Thyroid gland (tissue), 4 donors: ENCODE measurements around the gene IFFO2.

Experiments
- CTCF ChIP-seq, 6 experiments: fragments of 200-600 bp in 3 of 6; fragments of 450-650 bp in 3 of 6; sonication (generic) in 3 of 6; IDR thresholded peaks; one replicate each; pipeline ENCODE4 v1.5.1; 2016 to 2019; ENCODE audit warnings: antibody characterized with exemption in 6 of 6, mild to moderate bottlenecking in 2 of 6, inconsistent platforms in 1 of 6, moderate library complexity in 1 of 6
- POLR2A ChIP-seq, 2 donors: fragments of 450-650 bp; IDR thresholded peaks; one replicate each; pipeline ENCODE4 v1.6.1; 2017; ENCODE audit warnings: antibody characterized with exemption in 2 of 2, mild to moderate bottlenecking in 2 of 2, moderate library complexity in 1 of 2

GRCh38 chr1:18877282-18877681 lies 79.2 kb downstream of the IFFO2 start:
- TF ChIP-seq POLR2A (IDR thresholded peaks at IDR 0.05) (no peak), CTCF (IDR thresholded peaks at IDR 0.05) (no peak)
